Neutrophil (primary cell): ENCODE measurements around the gene PDE2A.

Source experiments
- H3K27ac ChIP-seq: fragments of 200-600 bp; sonication (generic); 2 replicates; pipeline ENCODE4 v1.5.1; 2016; ENCODE audit warnings: mild to moderate bottlenecking, moderate library complexity
- H3K27me3 ChIP-seq: fragments of 200-600 bp; sonication (generic); 2 replicates; pipeline ENCODE4 v1.6.0; 2016; ENCODE audit warnings: mild to moderate bottlenecking
- H3K36me3 ChIP-seq: fragments of 200-600 bp; sonication (generic); 2 replicates; pipeline ENCODE4 v1.5.1; 2017
- H3K4me1 ChIP-seq, 2 experiments: fragments of 200-600 bp in 1 of 2; sonication (generic) in 1 of 2; 1 replicate in 1 of 2; 2 replicates in 1 of 2; pipeline versions ENCODE4 v1.5.1 to v1.6.1; 2013 to 2016; ENCODE audit warnings: low read depth in 1 of 2, low read length in 1 of 2, mild to moderate bottlenecking in 1 of 2, moderate library complexity in 1 of 2; ENCODE audit not compliant: control insufficient read depth in 1 of 2, insufficient read depth in 1 of 2
- H3K4me3 ChIP-seq, 2 experiments: fragments of 200-600 bp in 1 of 2; sonication (generic) in 1 of 2; 1 replicate in 1 of 2; 2 replicates in 1 of 2; pipeline ENCODE4 v1.5.1; 2013 to 2016; ENCODE audit warnings: low read depth in 1 of 2, low read length in 1 of 2, mild to moderate bottlenecking in 1 of 2, moderate library complexity in 1 of 2
- H3K9me3 ChIP-seq: fragments of 200-600 bp; sonication (generic); 2 replicates; pipeline ENCODE4 v1.5.1; 2016
- CTCF ChIP-seq: fragments of 200-600 bp; sonication (generic); IDR thresholded peaks from 2 replicates; pipeline ENCODE4 v1.5.1; 2016; ENCODE audit warnings: antibody characterized with exemption

PDE2A gene

GRCh38 chr11:72627594-72628281, 46.5 kb downstream of the PDE2A start:
- H3K27me3 ChIP-seq = peaks cover 31% of the 10 kb centered on the region
- H3K36me3 ChIP-seq = no peaks in the 10 kb centered on the region
- TF ChIP-seq CTCF = no peak
- H3K4me3 ChIP-seq = no peak overlapping the region
- no peak overlapping the region for H3K27ac ChIP-seq
- no peaks in the 10 kb centered on the region for H3K4me1 ChIP-seq
- no peaks in the 10 kb centered on the region for H3K9me3 ChIP-seq

- H3K27ac ChIP-seq = no peak overlapping the region
- H3K27me3 ChIP-seq = peaks cover 42% of the 10 kb centered on the region
- no peaks in the 10 kb centered on the region for H3K9me3 ChIP-seq
- H3K4me1 ChIP-seq = no peaks in the 10 kb centered on the region
- no peak overlapping the region for H3K4me3 ChIP-seq
- no peak for TF ChIP-seq CTCF
- no peaks in the 10 kb centered on the region for H3K36me3 ChIP-seq
Measured at GRCh38 chr11:72626414-72626936, 47.7 kb downstream of the PDE2A start.

GRCh38 chr11:72625691-72626413, 48.4 kb downstream of the PDE2A start:
- H3K27me3 ChIP-seq = peaks cover 47% of the 10 kb centered on the region
- no peaks in the 10 kb centered on the region for H3K9me3 ChIP-seq
- no peaks in the 10 kb centered on the region for H3K4me1 ChIP-seq
- no peaks in the 10 kb centered on the region for H3K36me3 ChIP-seq
- no peak overlapping the region for H3K27ac ChIP-seq
- H3K4me3 ChIP-seq = no peak overlapping the region
- TF ChIP-seq CTCF = no peak

GRCh38 chr11:72624496-72625201, 49.6 kb downstream of the PDE2A start:
- Histone ChIP-seq H3K4me3 (no peak overlapping the region), H3K9me3 (no peaks in the 10 kb centered on the region), H3K36me3 (no peaks in the 10 kb centered on the region), H3K4me1 (no peaks in the 10 kb centered on the region), H3K27me3 (peaks cover 48% of the 10 kb centered on the region), H3K27ac (no peak overlapping the region)
- TF ChIP-seq CTCF = no peak

GRCh38 chr11:72623052-72623451, 51.2 kb downstream of the PDE2A start:
- Histone ChIP-seq H3K27me3 (peaks cover 64% of the 10 kb centered on the region), H3K4me3 (no peak overlapping the region), H3K27ac (no peak overlapping the region), H3K4me1 (no peaks in the 10 kb centered on the region), H3K36me3 (no peaks in the 10 kb centered on the region), H3K9me3 (no peaks in the 10 kb centered on the region)
- TF ChIP-seq CTCF = no peak
